GM13976 (cell line): ENCODE measurements around the gene GDAP1L1.
"Not testable (repeated sequence)": the region's sequence is repeated elsewhere in the genome, so short reads cannot be mapped to it uniquely, and the experiment has no call there.

Experiments
- DNase-seq: peaks from one replicate; pipeline ENCODE4 v3.0.0; 2012; ENCODE audit warnings: low spot score
- in situ Hi-C: fragments of 300-500 bp; cut with MboI; formaldehyde crosslinking; loops from one replicate; pipeline ENCODE4 v1.12.0; 2022; ENCODE audit warnings: low sequenced_read_pairs, mixed read lengths, inconsistent platforms; ENCODE audit not compliant: unreplicated experiment
- TF ChIP-seq, protein P1 (sequence below): IDR thresholded peaks from 2 replicates; pipeline ENCODE4 v1.5.1; 2012; ENCODE audit warnings: borderline replicate concordance, mild to moderate bottlenecking; ENCODE audit not compliant: insufficient read depth; ENCODE audit errors: extremely low read depth, missing control alignments, control extremely low read depth

The GDAP1L1 gene

DNA sequence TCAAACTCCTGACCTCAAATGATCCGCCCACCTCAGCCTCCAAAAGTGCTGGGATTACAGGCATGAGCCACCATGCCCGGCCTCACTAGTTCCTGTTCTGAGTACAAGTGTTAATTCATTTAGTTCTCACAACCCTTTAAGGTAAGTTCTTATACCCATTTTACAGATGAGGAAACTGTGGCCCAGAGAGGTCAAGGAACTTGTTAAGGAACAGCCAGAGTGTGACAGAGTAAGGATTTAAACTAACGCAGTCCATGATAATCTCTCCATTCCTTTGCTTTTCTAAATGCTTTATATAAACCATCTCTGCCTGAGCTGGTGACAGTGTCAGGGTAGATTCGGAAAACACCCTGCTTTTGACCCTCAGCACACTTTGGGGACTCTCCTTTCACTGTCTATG lies 50.6 kb downstream of the GDAP1L1 start:
- in situ Hi-C loops = no loop called here
- DNase-seq = no peak

DNA sequence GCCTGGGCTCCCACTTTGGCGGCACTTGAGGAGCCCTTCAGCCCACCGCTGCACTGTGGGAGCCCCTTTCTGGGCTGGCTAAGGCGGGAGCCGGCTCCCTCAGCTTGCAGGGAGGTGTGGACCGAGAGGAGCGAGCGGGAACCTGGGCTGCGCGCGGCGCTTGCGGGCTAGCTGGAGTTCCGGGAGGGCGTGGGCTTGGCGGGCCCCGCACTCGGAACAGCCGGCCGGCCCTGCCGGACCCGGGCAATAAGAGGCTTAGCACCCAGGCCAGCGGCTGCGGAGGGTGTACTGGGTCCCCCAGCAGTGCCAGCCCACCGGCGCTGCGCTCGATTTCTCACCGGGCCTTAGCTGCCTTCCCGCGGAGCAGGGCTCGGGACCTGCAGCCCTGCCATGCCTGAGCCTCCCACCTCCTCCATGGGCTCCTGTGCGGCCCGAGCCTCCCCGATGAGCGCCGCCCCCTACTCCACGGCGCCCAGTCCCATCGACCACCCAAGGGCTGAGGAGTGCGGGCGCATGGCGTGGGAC lies 52.0 kb downstream of the GDAP1L1 start:
- in situ Hi-C loops, DNase-seq: not testable (repeated sequence)

More for the DNA sequence above, 50.6 kb downstream of the GDAP1L1 start:
- TF ChIP-seq, protein P1, sequence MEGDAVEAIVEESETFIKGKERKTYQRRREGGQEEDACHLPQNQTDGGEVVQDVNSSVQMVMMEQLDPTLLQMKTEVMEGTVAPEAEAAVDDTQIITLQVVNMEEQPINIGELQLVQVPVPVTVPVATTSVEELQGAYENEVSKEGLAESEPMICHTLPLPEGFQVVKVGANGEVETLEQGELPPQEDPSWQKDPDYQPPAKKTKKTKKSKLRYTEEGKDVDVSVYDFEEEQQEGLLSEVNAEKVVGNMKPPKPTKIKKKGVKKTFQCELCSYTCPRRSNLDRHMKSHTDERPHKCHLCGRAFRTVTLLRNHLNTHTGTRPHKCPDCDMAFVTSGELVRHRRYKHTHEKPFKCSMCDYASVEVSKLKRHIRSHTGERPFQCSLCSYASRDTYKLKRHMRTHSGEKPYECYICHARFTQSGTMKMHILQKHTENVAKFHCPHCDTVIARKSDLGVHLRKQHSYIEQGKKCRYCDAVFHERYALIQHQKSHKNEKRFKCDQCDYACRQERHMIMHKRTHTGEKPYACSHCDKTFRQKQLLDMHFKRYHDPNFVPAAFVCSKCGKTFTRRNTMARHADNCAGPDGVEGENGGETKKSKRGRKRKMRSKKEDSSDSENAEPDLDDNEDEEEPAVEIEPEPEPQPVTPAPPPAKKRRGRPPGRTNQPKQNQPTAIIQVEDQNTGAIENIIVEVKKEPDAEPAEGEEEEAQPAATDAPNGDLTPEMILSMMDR = no peak

DNA sequence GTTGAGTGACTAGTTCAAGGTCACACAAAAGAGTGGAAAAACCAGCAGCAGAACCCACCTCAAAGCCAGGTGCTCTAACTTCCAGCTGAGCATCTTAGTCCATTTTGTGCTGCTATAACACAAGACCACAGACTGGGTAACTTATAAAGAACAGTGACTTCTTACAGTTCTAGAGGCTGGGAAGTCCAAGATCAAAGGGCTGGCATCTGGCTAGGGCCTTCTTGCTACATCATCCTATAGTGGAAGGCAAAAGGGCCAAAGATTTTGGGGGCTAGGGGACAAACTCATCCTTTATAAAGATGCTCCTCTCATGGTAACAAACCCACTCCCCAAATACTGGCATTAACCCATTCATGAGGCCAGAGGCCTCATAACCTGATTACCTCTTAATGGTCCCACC lies 54.2 kb downstream of the GDAP1L1 start:
- no peak for DNase-seq
- TF ChIP-seq, protein P1 = no peak
- in situ Hi-C loops = no loop called here

GRCh38 chr20:44302026-44302669 lies 55.0 kb downstream of the GDAP1L1 start:
- in situ Hi-C loops = no loop called here
- DNase-seq = no peak
- TF ChIP-seq, protein P1 = no peak

DNA sequence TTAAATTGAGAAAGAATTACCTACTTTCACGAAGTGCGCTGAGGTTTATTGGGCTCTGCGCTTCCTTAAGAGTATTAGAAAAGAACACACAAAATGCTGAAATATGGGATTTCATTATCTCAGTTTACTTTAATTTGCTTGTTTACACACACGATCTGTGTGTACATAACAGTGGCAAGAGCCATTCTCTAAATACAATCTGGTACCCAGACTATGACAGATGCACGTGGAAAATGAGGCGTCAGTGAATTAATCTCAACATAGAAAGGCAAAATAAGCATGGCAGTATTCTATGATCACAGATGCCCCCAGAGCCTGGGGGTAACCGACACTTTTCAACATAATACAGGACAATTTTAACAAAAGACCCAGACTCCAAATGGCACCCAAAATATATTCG lies 55.6 kb downstream of the GDAP1L1 start:
- in situ Hi-C loops = no loop called here
- TF ChIP-seq, protein P1 = no peak

GRCh38 chr20:44304383-44304782 lies 57.3 kb downstream of the GDAP1L1 start:
- TF ChIP-seq, protein P1 = no peak
- no peak for DNase-seq
- in situ Hi-C loops = no loop called here

More for the DNA sequence above, 55.6 kb downstream of the GDAP1L1 start:
- no peak for DNase-seq

DNA sequence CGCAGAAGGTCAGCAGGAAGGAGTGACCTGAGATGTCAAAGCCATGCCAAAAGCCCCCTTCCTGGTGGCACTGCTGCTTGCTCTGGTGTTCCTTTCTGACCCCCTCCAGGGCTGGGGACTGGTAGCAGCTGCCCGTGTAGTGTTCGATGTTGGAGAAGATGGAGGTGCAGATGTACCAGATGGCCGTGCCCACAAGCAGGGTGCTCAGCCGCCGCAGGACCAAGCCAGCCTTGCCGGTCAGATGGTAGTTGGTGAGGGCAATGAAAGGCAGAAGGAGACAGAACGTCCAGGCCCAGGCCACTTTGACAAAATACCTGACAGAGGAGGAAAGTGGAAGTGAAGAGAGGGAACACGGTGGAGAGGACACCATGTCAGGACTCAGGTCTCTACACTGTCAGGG lies 59.8 kb downstream of the GDAP1L1 start:
- TF ChIP-seq, protein P1 = no peak
- DNase-seq = no peak
- in situ Hi-C loops = no loop called here
